Posterior cingulate gyrus (tissue), 11 donors: ENCODE measurements around the gene EXOC3L4.

ENCODE experiments used
- DNase-seq, 10 donors: peaks; one replicate each; pipeline versions ENCODE4 v3.0.0 to v3.0.0-alpha.2; 2020 to 2021; ENCODE audit warnings: mixed read lengths in 3 of 10
- intact Hi-C: fragments of 100-400 bp; cut with DNase I; formaldehyde crosslinking; loops from one replicate; pipeline ENCODE4 v1.15.1; 2023

Gene EXOC3L4

DNA sequence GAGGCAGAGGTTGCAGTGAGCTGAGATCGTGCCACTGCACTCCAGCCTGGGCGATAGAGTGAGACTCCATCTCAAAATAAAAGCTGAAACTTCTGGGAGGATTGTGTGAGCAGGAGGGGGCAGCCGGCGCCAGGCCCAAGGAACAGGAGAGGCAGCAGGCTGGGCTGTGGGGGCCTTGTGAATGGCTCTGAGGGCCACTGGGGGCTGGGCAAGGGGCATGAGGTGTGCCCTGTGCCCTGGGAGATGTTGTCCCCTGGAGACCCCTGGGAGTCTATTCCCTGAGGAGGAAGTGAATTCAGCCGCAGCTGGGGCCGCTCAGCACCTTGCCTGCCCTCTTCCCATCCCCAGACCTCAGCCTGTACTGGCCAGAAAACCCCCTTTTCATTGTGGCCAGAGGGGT lies 5.6 kb upstream of the EXOC3L4 start:
- intact Hi-C loops = no loop called here
- peak in 2 of 10 donors; percentile 22 to 62 for DNase-seq

DNA sequence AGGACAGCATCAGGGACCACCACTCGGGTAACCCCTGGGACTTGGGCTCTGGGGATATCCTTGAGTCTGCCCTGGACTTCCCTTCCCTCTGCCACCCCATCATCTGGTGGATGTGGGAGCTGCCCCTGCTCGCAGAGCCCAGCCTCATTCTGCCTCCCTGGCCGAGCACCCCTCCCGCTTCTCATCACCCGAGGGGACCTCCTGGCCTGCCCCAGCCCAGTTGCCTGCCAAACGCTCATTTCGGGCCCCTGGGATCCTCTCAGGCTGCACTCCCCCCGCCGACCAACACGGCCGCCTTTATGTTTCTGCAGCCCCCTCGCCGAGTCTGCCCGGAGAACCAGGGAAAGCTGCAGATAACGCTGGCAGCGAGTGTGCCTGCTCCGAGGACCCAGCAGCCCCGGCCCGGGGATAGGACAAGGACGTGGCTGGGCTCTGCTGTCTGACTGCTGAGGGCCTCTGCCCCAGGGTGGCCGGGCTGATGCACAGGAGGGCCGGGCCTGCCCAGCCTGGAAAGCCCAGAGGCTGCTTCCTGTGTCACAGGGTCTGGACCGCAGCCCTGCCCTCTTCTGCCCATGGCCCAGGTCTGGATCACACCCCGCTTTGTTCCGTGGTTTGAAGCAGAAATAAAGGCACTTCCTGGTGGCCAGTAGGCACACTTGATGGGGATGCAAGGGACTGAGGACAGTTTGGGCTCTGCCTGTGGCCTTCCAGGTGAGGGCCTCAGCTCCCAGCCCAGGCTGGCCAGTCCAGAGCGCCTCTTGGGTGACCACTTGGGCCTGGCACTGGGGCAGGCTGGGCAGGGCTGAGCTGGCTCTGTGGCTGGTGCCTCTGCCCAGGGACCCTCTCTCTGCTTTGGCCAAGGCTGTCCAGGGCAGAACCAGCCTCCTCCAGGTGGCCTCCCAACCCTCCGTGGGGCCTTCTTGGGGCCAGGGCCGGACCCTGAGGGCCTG lies 4.9 kb upstream of the EXOC3L4 start:
- intact Hi-C loops = no loop called here
- DNase-seq = peak in 2 of 10 donors; percentile 64 to 81

DNA sequence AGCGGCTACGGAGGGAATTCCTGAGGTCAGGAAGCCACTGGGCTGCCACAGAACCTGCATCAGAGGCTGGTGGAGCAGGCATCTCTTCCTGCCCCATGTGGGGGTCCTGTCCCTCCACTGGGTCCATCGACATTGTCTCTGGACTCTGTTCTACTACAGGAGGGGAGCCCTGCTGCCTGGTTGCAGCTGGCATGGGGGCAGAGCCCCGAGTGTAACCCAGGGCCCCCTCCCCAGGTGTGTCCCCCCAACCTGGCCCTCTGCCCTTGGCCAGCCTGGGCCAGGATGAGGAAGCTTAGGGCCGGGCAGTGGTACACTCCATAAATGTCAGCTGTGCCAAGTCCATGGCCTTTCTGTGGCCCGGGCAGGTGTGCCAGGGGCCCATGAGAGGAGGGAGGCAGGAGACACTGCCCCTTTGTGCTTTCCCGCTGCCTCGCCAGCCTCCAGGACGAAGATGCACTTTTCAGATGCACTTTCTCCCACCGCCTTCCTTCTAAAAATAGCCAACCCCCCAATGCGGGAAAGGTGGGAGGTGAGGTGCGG lies 4.0 kb upstream of the EXOC3L4 start:
- intact Hi-C loops = no loop called here

DNA sequence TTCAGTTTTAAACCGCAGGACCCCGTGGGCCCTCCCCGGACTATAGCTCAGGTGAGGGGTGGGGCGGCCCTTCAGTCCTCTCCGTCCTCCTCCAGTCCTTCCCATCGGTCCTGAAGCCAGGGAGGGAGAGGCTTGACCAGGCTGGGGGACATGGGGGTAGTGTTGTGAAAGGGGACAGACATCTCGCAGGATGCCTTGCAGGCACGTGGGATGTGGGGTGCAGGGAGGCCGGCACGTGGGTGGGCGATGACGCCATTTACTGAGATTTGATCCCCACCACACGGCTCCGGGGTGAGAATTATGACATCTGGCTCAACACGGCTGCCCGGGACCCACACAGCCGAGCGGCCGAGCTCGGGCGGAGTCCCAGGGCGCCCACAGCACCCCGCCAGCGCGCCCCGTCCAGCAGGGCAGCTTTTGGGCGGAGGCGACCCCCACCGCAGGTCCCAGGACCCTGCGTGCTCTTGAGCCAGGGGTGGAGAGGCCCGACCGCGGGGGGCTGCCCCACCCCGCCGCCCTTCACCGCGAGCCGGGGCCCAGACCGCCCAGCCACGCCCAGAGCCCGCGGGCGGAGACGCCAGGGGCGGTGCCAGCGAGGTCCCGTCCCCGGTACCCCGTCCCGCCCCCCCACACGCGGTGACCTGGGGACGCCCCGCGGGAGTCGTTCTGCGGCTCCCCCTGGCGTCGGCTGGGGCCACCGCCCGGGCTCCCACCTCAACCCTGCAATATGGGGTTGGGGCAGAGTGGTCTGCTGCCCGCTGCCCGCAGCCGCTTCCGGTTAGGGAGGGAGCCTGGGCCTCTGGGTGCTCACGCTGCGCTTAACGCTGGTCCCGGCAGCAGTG lies 3.3 kb upstream of the EXOC3L4 start:
- intact Hi-C loops = no loop called here

More for the DNA sequence above, 4.0 kb upstream of the EXOC3L4 start:
- DNase-seq = peak in 1 of 10 donors; percentile 67

DNA sequence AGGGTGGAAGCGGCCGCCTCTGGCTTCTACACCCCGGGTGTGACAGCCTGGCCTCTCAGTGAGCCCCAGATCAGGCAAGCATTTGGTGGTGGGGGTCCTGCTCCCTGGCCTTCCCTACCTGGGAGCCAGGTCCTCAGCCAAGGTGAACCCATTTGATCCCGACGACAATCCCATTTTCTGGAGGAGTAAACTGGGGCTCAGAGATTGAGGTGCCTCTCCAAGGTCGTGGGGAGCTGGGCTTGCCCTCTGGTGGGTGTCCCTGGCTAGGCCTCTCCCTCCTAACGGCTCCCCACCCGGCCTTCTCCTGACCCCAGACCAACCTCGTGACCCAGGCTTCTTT lies 2.7 kb upstream of the EXOC3L4 start:
- intact Hi-C loops = no loop called here

More for the DNA sequence above, 3.3 kb upstream of the EXOC3L4 start:
- peak in 3 of 10 donors; percentile 54 to 77 (median 55) for DNase-seq

DNA sequence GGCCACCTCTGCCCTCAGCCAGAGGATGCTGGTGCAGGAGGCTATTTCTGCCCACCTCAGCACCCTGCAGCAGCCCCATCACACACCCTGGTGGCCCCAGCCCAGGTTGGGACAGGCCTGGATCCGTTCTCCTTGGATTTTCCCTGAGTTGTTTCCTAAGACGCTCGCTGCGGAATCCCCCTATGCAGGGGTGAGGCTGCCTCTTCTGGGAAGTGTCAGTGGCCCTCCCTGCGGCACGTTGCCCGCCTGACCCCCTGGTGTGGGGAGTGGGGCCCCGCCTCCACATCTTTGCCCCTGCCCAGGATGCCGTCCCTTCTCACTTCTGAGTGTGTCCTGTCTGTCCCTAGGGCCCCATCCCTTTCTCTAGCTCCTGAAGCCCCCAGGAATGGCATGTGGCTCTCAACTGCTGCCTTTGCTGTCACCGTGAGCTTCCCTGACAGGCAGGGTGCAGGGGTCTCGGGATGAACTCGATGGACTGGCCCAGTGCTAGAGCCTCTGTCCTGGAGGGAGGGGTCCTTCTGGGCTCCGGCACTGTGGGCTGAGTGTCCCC lies 594 bp upstream of the EXOC3L4 start:
- intact Hi-C loops = no loop called here
- peak in 1 of 10 donors; percentile 66 for DNase-seq

More for the DNA sequence above, 2.7 kb upstream of the EXOC3L4 start:
- peak in 2 of 10 donors; percentile 25 to 75 for DNase-seq

DNA sequence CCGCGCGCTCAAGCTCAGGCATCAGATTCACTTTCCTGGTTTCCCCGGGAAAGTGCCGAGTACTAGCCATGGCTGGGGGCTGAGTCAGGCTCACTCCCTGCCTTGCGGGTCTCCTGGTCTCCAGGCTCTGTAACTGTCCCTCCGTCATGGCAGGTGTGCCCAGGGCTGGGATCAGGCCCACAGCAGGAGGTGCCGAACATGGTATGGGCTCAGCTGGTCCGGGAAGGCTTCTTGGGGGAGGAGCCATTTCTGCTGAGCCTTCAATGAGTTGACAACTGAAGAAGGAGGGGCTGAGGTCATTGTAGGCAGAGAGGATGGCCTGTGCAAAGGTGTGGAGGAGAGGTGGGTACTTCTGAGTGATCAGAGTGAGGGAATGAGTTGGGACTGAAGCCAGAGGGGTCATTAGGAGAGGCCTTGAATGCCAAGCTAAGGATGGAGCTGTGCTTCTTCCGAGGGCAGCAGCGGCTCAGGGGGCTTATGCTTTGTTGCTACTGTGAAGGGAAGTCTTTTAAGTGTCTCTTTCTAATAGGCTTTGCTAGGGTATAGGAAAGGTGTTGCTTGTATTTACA lies 769 bp downstream of the EXOC3L4 start:
- no peak for DNase-seq
- intact Hi-C loops = no loop called here

DNA sequence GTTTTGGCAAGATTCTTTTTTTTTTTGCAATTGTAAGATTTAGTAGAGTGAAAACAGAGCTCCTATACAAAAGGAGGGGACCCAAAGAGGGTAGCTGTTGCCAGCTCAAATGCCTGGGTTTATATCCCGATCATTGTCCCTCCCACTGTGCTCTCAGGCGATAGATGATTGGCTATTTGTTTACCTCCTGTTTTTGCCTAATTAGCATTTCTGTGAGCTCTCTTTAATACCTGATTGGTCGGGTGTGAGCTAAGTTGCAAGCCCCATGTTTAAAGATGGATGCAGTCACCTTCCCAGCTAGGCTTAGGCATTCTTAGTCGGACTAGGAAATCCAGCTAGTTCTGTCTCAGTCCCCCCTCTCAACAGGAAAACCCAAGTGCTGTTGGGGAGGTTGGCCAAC lies 1.9 kb downstream of the EXOC3L4 start:
- intact Hi-C loops = no loop called here
- DNase-seq = no peak

DNA sequence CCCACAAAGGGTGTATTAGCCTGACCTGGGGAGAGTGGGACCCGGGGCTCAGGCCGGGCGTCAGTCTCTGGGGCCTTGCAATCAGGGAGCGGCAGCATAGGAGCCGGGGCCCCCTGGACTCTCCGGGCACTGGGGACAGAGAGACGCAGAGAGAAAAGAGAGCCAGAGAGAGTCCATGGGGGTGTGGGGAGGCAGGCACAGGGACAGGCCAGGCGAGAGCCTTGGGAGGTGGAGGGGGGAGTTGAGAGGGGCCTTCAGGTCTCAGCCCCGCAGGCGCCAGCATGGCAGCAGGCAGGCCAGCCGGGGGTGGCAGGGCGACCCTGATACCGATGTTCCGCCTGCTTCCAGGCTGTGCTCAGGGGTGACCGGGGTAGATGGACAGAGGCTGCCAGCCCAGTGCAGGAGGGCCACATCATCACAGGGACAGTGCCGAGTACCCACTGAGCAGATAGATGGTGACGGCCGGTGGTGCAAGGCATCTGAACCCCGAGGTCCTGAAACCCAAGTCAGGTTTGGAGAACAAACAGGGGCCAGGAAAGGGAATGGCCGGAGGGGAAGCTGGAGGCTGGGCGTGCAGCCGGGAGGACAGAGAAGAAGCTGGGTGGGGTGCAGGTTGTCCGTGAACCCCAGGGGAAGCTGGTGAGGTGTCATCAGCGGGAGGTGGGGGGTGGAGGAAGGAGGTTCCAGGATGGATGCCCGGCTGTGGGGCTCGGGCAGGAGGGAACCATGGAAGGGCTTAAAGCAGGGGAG lies 2.9 kb downstream of the EXOC3L4 start:
- intact Hi-C loops = no loop called here
- DNase-seq = peak in 1 of 10 donors; percentile 61

DNA sequence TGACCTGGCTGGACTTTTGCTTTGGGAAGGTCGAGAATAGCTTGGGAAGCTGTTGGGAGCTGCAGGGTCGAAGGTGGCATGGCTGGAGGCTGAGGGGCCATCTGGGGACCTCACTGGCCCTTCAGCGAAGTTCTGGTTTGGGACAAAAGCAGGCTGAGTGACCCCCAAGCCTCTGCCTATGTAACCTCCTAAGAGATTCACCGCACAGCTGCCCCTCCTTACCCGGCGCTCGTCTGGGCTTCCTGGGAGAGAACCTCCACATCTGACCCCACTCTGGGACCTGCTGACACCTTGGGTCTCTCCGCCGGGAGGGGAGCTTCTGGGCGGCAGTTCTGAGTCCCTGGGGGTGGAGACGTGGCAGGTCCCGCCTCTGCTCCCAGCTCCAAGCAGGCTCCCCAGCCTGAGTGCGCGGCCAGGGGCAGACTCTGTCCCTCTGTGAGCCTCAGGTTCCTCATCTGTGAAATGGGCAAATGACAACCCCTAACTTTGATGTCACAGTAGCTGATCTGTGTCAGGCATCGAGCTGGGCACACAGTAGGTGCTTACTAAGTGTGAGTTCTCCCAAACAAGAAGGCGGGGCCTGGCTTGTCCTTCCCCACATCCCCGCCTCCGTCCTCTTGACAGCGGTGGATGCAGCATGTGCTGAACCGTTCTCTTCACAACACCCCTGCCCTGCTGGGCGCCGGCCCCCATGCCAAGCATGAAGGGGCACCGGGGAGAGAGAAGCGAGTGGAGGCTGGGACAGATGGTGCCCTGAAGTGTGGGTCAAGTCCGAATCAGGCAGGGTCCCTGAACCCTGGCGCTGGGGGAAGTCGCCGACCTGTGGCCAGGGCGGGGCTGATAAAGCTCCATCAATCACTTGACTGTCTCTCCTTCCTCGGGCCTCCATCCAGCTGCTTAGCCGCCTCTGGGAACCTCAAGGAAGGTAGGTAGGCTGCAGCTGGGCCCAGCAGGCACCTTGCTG lies 3.8 kb downstream of the EXOC3L4 start:
- intact Hi-C loops = no loop called here
- peak in 1 of 10 donors; percentile 58 for DNase-seq

DNA sequence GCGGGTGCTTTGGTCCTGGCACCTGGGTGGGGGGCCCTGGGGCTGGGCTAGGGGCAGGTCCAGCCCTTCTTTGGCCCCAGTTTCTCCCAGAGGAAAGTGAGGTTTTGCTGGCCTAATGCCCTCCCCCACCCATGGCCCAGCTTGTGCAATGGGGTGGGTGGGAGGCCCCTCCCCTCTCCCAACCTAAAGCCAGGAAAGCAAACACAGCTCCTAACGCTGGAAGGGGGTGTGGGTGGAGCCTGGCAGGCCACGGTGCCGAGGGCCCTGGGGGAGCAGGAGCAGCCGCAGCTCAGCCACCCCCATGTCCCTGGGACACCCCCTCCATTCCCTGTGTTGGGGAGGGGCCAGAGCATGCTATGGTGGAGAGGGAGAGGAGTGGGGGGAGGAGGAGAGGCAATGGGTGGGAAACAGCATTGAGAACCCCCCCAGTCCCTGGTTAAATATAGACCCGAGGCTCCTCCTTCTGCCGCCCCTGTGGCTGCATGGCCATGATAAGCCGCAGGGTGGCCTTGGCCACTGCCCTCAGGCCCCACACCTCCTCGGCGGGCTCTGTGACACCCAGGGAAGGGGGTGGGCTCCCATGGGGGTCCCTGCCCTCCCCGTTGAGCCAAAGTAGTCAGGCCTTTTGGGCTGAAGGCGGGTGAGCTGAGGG lies 4.7 kb downstream of the EXOC3L4 start:
- peak in 1 of 10 donors; percentile 25 for DNase-seq
- intact Hi-C loops = no loop called here

DNA sequence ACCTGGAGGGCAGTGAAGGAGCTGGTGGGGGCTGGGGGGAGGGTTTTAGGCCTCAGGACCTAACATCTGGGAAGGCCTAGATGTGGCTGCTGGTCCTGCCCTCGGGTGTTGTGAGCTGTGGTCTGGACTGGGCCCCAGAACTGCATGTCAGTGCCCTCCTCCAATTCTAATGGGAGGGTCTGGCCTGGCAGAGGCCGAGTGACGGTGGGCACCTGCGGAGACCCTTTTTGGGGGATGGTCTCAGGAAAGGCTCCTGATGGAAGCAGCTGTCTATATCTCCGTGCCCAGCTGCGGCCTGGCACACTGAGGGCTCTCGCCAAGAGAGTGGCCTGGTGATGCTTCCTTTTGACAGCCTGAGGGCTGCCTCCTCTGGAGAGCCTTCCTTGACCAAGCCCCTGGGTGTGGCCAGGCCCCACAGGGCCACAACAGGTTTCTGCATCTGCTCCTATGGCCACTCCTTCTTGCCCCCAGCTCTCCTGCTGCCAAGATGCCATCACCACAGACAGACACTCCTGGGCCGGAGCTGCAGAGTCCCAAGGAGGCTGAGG lies 5.3 kb downstream of the EXOC3L4 start:
- peak in 1 of 10 donors; percentile 71 for DNase-seq
- intact Hi-C loops = no loop called here

DNA sequence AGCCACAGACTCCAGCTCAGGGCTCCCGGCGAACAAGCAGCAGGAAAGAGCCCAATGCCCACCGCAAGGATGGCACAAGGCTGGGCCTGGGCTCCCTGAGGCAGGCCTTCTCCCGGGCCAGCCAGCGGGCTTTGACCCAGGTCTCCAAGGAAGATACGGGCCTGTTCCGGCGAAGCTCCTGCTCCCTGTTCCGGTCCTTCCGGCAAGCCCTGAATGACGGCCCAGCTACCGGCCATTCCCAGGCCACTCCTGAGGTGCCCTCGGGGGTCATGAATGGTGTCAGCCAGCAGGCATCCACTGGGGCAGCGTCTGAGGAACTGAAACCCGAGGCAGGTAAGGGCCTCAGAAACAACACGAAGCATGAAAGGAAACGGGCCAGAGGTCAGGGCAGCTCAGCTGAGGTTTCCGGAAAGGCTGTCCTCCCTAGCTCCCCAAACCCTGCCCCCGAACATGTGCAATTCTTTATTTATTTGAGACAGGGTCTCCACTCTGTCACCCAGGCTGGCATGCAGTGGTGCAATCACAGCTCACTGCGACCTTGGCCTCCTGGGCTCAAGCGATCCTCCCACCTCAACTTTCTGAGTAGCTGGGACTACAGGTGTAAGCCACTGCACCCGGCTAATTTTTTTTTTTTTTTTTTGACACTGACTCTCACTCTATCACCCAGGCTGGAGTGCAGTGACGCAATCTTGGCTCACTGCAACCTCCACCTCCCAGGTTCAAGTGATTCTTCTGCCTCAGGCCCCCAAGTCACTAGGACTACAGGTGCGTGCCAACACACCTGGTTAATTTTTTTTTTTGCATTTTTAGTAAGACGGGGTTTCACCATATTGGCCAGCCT lies 6.0 kb downstream of the EXOC3L4 start:
- DNase-seq = peak in 2 of 10 donors; percentile 67 to 70
- intact Hi-C loops = no loop called here

DNA sequence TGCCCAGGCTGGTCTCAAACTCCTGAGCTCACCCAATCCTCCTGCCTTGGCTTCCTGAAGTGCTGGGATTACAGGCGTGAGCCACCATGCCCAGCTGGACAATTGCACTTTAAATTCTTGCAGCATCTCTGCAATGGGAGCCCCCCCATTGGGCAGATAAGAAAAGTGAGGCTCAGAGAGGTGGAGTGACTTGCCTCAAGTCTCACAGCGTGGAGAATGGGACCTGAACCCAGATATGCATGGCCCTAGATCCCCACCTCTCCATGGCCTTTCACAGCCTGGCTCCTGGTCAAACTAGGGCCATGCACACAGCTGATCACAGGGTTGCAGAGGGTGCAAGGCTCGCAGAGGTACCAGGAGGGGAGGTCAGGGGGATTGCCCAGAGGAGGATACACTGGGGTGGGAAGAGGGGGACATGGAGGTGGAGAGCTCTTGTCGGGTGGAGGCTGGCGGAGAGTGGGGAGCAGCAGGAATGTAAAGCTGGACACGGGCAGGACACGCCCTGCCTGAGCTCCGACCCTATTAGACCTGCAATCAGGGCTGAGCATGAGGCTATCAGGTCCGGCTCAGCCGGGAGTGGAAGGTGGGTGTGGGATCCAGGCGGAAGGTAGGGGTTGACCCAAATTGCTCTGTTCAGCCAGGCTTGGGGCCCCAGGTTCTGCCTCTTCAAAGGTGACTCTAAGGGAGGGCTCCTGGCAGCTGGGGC lies 6.9 kb downstream of the EXOC3L4 start:
- intact Hi-C loops = no loop called here
- DNase-seq = no peak

DNA sequence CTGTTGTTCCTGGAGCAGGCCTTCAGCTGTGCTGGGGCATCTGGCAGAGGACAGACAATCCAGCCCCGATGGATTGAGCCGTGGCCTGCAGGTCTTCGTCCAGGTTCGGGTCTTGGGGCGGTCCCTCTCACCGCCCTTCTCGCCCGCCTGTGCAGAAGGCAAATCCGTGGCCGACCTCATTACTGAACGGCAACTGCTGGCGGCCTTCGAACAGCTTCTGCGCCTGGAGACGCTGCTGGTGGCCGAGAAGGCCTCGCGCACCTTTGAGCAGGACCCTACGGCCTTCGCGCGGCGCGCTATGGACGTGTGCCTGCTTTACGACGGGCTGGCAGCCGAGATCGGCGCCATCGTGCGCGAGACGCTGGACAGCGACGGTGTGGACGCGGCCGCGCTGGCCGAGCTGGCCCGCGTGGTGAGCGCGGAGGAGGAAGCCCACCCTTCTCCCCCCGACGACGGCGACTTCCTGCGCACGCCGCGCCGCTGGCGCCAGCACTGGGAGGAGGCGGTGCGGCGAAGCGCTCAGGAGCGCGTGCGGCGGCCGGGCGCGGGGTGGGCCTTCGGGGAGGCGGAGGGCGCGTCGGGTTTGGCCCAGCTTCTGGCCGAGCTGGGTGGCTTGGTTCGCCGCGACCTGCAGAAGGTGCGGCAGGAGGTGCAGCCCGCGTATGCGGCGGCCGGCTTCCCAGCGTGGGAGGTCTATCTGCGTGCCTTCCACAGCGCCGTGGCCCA lies 7.6 kb downstream of the EXOC3L4 start:
- intact Hi-C loops = no loop called here

More for the DNA sequence above, 7.6 kb downstream of the EXOC3L4 start:
- peak in 1 of 10 donors; percentile 55 for DNase-seq
